B cell (primary cell): ENCODE results near the gene DLG2. TPM values are rescaled to one million over a fixed set of nuclear protein-coding genes. Genes with fewer than 3 reads are reported as not detected.

Experiments used
- ATAC-seq: fragments of 200-7000 bp; cut with Tn5 transposase; one replicate; pipeline ENCODE4 v1.10.0; 2021; ENCODE audit warnings: low read depth, mild to moderate bottlenecking, moderate number of reproducible peaks, moderate library complexity
- CTCF ChIA-PET: fragments of 350-600 bp; sonication (Branson Sonifier 250); formaldehyde crosslinking; loops from one replicate; lab custom pipeline; 2021; ENCODE audit warnings: antibody characterized with exemption, inconsistent platforms; lab: Charles Lee
- POLR2A ChIA-PET: fragments of 350-600 bp; sonication (Branson Sonifier 250); formaldehyde crosslinking; loops from one replicate; lab custom pipeline; 2021; ENCODE audit warnings: antibody characterized with exemption; lab: Charles Lee
- DNase-seq: peaks from one replicate; pipeline ENCODE4 v3.0.0; 2013
- H2AFZ ChIP-seq: 2 replicates; pipeline ENCODE4 v1.6.1; 2012; ENCODE audit warnings: mild to moderate bottlenecking, low read depth, low read length; ENCODE audit not compliant: insufficient read depth, poor library complexity, severe bottlenecking
- H3K27ac ChIP-seq, 2 donors: 1 replicate in 1 of 2; 2 replicates in 1 of 2; pipeline ENCODE4 v1.5.1; 2012 to 2013; ENCODE audit warnings: low read length in 2 of 2, mild to moderate bottlenecking in 2 of 2, moderate library complexity in 1 of 2
- H3K27me3 ChIP-seq, 4 experiments: fragments of 200-600 bp in 1 of 4; sonication (generic) in 1 of 4; replicated peaks in 1 of 4; 1 replicate in 2 of 4; 2 replicates in 2 of 4; pipeline versions ENCODE4 v1.6.1 to v1.7.0; 2013 to 2016; ENCODE audit warnings: low read length in 3 of 4, mild to moderate bottlenecking in 2 of 4, mixed read lengths in 1 of 4, moderate library complexity in 1 of 4; ENCODE audit not compliant: insufficient read depth in 4 of 4, control insufficient read depth in 3 of 4; ENCODE audit errors: control extremely low read depth in 1 of 4
- H3K36me3 ChIP-seq, 2 experiments: replicated peaks in 1 of 2; 1 replicate in 1 of 2; 2 replicates in 1 of 2; pipeline versions ENCODE4 v1.6.1 to v1.7.1; 2013; ENCODE audit warnings: low read length in 1 of 2; ENCODE audit not compliant: insufficient read depth in 2 of 2, control insufficient read depth in 1 of 2; ENCODE audit errors: control extremely low read depth in 1 of 2, extremely low read depth in 1 of 2
- H3K4me1 ChIP-seq, 2 donors: fragments of 200-600 bp in 1 of 2; sonication (generic) in 1 of 2; 1 replicate in 1 of 2; 2 replicates in 1 of 2; pipeline versions ENCODE4 v1.5.1 to v1.6.1; 2013 to 2017; ENCODE audit warnings: low read length in 2 of 2; ENCODE audit not compliant: control insufficient read depth in 2 of 2, insufficient read depth in 2 of 2
- H3K4me2 ChIP-seq: replicated peaks from 2 replicates; pipeline ENCODE3; 2012; ENCODE audit warnings: mild to moderate bottlenecking, low read depth, low read length; ENCODE audit not compliant: poor library complexity, severe bottlenecking
- H3K4me3 ChIP-seq, 5 experiments: fragments of 200-600 bp in 1 of 5; sonication (generic) in 1 of 5; 1 replicate in 3 of 5; 2 replicates in 2 of 5; pipeline versions ENCODE4 v1.5.1 to v1.7.0; 2011 to 2016; ENCODE audit warnings: low read length in 4 of 5, mild to moderate bottlenecking in 4 of 5, low read depth in 2 of 5, control low read depth in 1 of 5, moderate library complexity in 1 of 5; ENCODE audit not compliant: insufficient read depth in 1 of 5; ENCODE audit errors: control extremely low read depth in 1 of 5, extremely low read depth in 1 of 5
- H3K79me2 ChIP-seq: fragments of 200-600 bp; sonication (generic); one replicate; pipeline ENCODE4 v1.6.0; 2016; ENCODE audit warnings: low read length; ENCODE audit not compliant: control insufficient read depth, insufficient read depth
- H3K9ac ChIP-seq: fragments of 200-600 bp; sonication (generic); 2 replicates; pipeline ENCODE4 v1.6.1; 2017; ENCODE audit warnings: mild to moderate bottlenecking, low read length, moderate library complexity
- H3K9me3 ChIP-seq, 3 donors: one replicate each; pipeline versions ENCODE4 v1.6.1 to v1.7.1; 2013; ENCODE audit warnings: low read length in 2 of 3; ENCODE audit not compliant: control insufficient read depth in 2 of 3, insufficient read depth in 1 of 3; ENCODE audit errors: control extremely low read depth in 1 of 3
- H4K20me1 ChIP-seq: 2 replicates; pipeline ENCODE4 v1.6.0; 2012; ENCODE audit warnings: mild to moderate bottlenecking, low read length; ENCODE audit not compliant: insufficient read depth, control insufficient read depth, poor library complexity, severe bottlenecking
- H3K27ac Mint-ChIP-seq: one replicate; pipeline ENCODE4 v1.8.0; 2021; ENCODE audit warnings: mixed read lengths
- H3K27me3 Mint-ChIP-seq: one replicate; pipeline ENCODE4 v1.8.0; 2021; ENCODE audit warnings: mixed read lengths
- H3K4me1 Mint-ChIP-seq: one replicate; pipeline ENCODE4 v1.8.0; 2021; ENCODE audit warnings: mixed read lengths
- H3K4me3 Mint-ChIP-seq: one replicate; pipeline ENCODE4 v1.8.0; 2021; ENCODE audit warnings: mixed read lengths
- H3K9me3 Mint-ChIP-seq: one replicate; pipeline ENCODE4 v1.8.0; 2022; ENCODE audit warnings: mixed read lengths; ENCODE audit not compliant: insufficient read depth
- CTCF ChIP-seq: fragments of 200-600 bp; IDR thresholded peaks from one replicate; pipeline ENCODE4 v1.8.0; 2022; ENCODE audit warnings: antibody characterized with exemption, mild to moderate bottlenecking
- EZH2 ChIP-seq: IDR thresholded peaks from 2 replicates; pipeline ENCODE4 v1.6.1; 2012; ENCODE audit warnings: borderline replicate concordance, low read depth, mild to moderate bottlenecking, moderate library complexity, low read length; ENCODE audit not compliant: insufficient read depth, poor library complexity, severe bottlenecking
- WGBS: methylation state at CpG from one replicate; pipeline ENCODE4 v1.1.5; 2013; ENCODE audit warnings: missing lambda C conversion rate; ENCODE audit not compliant: insufficient coverage; 5-methylcytosine and 5-hydroxymethylcytosine counted together
- intact Hi-C: fragments of 100-400 bp; cut with micrococcal nuclease; formaldehyde crosslinking; loops from one replicate; pipeline ENCODE4 v1.10.0; 2022
- polyA plus RNA-seq: library from polyadenylated mRNA; depleted of rRNA; stranded (reverse); fragments of >200 nt; gene quantifications from 2 replicates; pipeline ENCODE4 v1.2.3, GENCODE V29; 2012
- total RNA-seq, 2 donors: library from RNA; stranded (reverse); fragments of 120-200 nt in 1 of 2; gene quantifications; 1 replicate in 1 of 2; 2 replicates in 1 of 2; pipeline versions ENCODE4 v1.2.3 to v1.2.4, GENCODE V29; 2013 to 2022

The DLG2 gene
- total and polyA plus RNA-seq, 2 donors (not counting 1 experiment from before 2014, with no cell fraction given): 0.54 to 5.4 TPM

DNA sequence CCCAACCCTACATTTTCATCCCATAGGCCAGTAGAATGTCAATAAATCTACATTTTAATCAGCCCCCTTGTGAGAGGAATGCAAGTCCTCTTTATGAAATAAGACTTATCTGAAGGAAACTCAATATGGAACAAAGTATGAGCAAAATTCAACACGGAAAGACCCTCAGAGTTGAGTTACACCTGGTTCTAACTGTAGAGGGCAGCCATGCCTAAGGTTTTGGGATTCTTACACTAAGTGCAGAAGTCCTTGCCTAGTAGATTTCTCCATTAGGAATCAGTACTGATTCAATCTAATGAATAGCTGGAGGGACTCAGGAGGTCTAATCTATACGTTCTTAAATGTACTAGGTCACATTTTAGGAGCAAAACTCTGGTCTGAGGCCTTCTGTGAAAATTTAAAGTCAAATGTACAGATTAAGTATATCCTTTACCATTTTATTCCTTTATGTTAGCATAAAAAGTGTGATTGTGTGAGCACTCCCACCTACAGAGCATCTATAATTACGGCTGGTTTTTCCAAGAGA, 904.5 kb downstream of the DLG2 start:
- Histone ChIP-seq H3K9ac (no peak overlapping the region), H2AFZ (no peak overlapping the region), H3K4me3 (no peak overlapping the region), H3K4me1 (peaks cover 5 to 11% of the 10 kb centered on the region in 2 donors), H3K9me3 (no peaks in the 10 kb centered on the region), H4K20me1 (no peaks in the 10 kb centered on the region), H3K36me3 (no peaks in the 10 kb centered on the region), H3K27me3 (peaks cover 0 to 10% (median 6%) of the 10 kb centered on the region in 4 experiments), H3K27ac (no peak overlapping the region), H3K4me2 (no peak overlapping the region), H3K79me2 (no peaks in the 10 kb centered on the region)
- ChIA-PET CTCF (no interaction called here), POLR2A (no interaction called here)
- DNase-seq (no peak), ATAC-seq (no peak)
- intact Hi-C loops: no loop called here
- no peak overlapping the region for H3K4me3 Mint-ChIP-seq
- 67% methylated on average over 1 of the region's 3 CpGs for WGBS
- peaks cover 23% of the 10 kb centered on the region for H3K27me3 Mint-ChIP-seq
- no peak overlapping the region for H3K27ac Mint-ChIP-seq
- TF ChIP-seq EZH2: no peak
- TF ChIP-seq CTCF: no peak
- peaks cover 5% of the 10 kb centered on the region for H3K9me3 Mint-ChIP-seq
- H3K4me1 Mint-ChIP-seq: peaks cover 16% of the 10 kb centered on the region

DNA sequence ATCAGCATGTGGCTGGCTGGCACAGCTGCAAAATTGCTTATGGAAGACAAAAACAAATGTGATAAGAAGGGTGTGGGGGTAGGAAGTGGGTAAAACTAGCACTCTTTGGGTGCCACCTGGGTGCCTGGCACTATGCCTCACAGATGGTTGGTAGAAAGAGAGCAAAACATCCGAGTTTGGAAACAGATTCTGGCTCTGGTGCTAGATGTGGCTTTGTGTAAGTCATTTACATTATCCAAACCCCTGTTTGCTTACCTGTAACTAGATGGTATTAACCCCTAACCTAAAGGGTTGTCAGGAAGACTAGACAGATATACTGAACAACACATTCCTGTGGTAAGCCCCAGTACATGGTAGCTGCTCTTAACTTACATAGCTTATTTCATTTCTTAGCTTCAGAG, 905.6 kb downstream of the DLG2 start:
- intact Hi-C loops: no loop called here

More for the DNA sequence above, 905.6 kb downstream of the DLG2 start:
- peak overlapping the region; percentile 81 for H3K4me3 Mint-ChIP-seq
- peak overlapping the region; percentile 55 for H3K4me2 ChIP-seq
- no peaks in the 10 kb centered on the region for H3K79me2 ChIP-seq
- CTCF ChIA-PET: no interaction called here
- H3K9me3 ChIP-seq: no peaks in the 10 kb centered on the region
- peaks cover 5 to 11% of the 10 kb centered on the region in 2 donors for H3K4me1 ChIP-seq
- no peak overlapping the region for H3K4me3 ChIP-seq
- H4K20me1 ChIP-seq: no peaks in the 10 kb centered on the region
- POLR2A ChIA-PET: no interaction called here
- peaks cover 0 to 10% (median 7%) of the 10 kb centered on the region in 4 experiments for H3K27me3 ChIP-seq
- TF ChIP-seq EZH2: no peak
- TF ChIP-seq CTCF: no peak
- no peak for DNase-seq
- peaks cover 16% of the 10 kb centered on the region for H3K4me1 Mint-ChIP-seq
- H3K27ac ChIP-seq: no peak overlapping the region
- no peak overlapping the region for H3K27ac Mint-ChIP-seq
- no peak overlapping the region for H3K9ac ChIP-seq
- H3K36me3 ChIP-seq: no peaks in the 10 kb centered on the region
- peaks cover under 1% of the 10 kb centered on the region for H3K9me3 Mint-ChIP-seq
- no peak for ATAC-seq
- no CpG with 5 or more reads among the region's 1 CpG for WGBS
- peaks cover 23% of the 10 kb centered on the region for H3K27me3 Mint-ChIP-seq
- no peak overlapping the region for H2AFZ ChIP-seq
